Measurements from ENCODE around the gene NDFIP1. TPM values are rescaled to one million over a fixed set of nuclear protein-coding genes. Genes with fewer than 3 reads are reported as not detected.
"Not testable (repeated sequence)": the region's sequence is repeated elsewhere in the genome, so short reads cannot be mapped to it uniquely, and the experiment has no call there.

The NDFIP1 gene
- total RNA-seq, 2 experiments from 2014 or later = 57.1 to 59.3 TPM

DNA sequence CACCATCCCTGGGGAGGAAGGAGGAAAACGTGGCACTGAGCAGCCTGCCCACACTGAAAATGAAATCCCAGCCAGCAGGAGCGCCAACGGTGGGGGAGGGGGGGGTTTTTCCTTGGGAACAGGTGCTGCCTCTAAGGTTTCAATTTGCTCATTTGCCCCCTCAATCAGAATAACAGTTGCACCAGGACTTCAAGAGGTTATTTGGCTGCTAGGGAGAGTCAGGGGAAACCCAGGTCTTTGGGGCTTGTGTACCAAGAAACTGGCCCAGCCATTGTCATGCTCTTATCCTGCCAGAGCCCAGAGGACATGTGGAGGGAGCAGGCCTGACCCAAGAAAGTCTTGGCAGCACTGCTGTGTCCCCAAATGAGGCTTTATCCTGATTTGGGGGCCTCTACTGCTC is 66.5 kb downstream of the NDFIP1 start:
- H3K27me3 Mint-ChIP-seq = no peaks in the 10 kb centered on the region
- no peak for DNase-seq
- H3K9me3 Mint-ChIP-seq = no peaks in the 10 kb centered on the region
- H3K36me3 Mint-ChIP-seq (ENCODE audit: low read depth) = no peaks in the 10 kb centered on the region
- CTCF ChIA-PET = no interaction called here
- POLR2A ChIA-PET = no interaction called here
- no peak overlapping the region for H3K27ac Mint-ChIP-seq
- no peaks in the 10 kb centered on the region for H3K4me1 Mint-ChIP-seq
- H3K4me3 Mint-ChIP-seq = no peak overlapping the region

DNA sequence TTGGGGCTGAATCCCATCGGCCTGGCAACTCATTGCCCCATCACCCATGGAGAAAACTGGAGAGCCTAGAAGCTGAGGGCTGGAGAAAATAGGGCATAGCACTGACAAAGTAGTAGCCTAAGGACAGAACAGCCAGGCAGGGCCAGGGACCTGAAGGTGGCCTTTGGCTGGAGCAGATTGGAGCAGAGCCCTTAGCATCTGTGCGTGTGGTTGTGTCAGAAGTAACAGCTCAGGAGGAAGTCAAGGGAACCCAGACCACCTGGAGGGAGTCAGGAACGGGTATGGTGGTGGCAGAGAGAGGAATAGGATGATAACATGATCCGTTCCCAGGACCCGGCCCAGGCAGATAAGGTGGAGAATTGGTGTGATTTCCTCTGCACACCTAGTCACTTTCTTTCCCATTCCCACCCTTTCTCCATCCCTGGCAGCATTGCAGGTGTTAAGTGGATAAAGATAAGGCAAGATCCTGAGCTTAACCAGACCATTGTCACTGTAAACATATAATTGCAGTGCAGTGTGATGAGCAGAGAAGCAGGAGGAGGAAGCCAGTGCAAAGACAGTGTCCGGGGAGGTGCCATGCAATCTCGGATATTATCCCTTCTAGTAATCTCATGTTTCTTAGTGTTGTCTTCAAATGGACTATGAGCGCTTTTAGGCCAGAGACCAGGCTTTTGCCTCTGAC is 67.0 kb downstream of the NDFIP1 start:
- POLR2A ChIA-PET = no interaction called here
- H3K9me3 Mint-ChIP-seq = no peaks in the 10 kb centered on the region
- DNase-seq = no peak
- H3K27me3 Mint-ChIP-seq = no peaks in the 10 kb centered on the region
- CTCF ChIA-PET = no interaction called here
- H3K4me3 Mint-ChIP-seq = no peak overlapping the region
- no peaks in the 10 kb centered on the region for H3K4me1 Mint-ChIP-seq
- no peaks in the 10 kb centered on the region for H3K36me3 Mint-ChIP-seq (ENCODE audit: low read depth)
- no peak overlapping the region for H3K27ac Mint-ChIP-seq

- Mint-ChIP-seq H3K36me3 (ENCODE audit: low read depth) (no peaks in the 10 kb centered on the region), H3K27ac (no peak overlapping the region), H3K9me3 (no peaks in the 10 kb centered on the region), H3K27me3 (no peaks in the 10 kb centered on the region), H3K4me3 (no peak overlapping the region), H3K4me1 (no peaks in the 10 kb centered on the region)
- ChIA-PET CTCF (no interaction called here), POLR2A (no interaction called here)
- no peak for DNase-seq
Observed at GRCh38 chr5:142176255-142176654, 67.7 kb downstream of the NDFIP1 start.

GRCh38 chr5:142178651-142179050 is 70.1 kb downstream of the NDFIP1 start:
- no peaks in the 10 kb centered on the region for H3K36me3 Mint-ChIP-seq (ENCODE audit: low read depth)
- H3K27ac Mint-ChIP-seq = no peak overlapping the region
- no peaks in the 10 kb centered on the region for H3K4me1 Mint-ChIP-seq
- CTCF ChIA-PET = no interaction called here
- no peaks in the 10 kb centered on the region for H3K9me3 Mint-ChIP-seq
- no peak for DNase-seq
- no peak overlapping the region for H3K4me3 Mint-ChIP-seq
- POLR2A ChIA-PET = interaction anchor here (0.6 kb wide), 1 partner anchor 205 kb away, joined by 3 read pairs; no protein-coding TSS in a partner anchor
- peaks cover 2% of the 10 kb centered on the region for H3K27me3 Mint-ChIP-seq

GRCh38 chr5:142179776-142180387 is 71.3 kb downstream of the NDFIP1 start:
- Mint-ChIP-seq H3K4me3 (no peak overlapping the region), H3K36me3 (ENCODE audit: low read depth) (no peaks in the 10 kb centered on the region), H3K9me3 (no peaks in the 10 kb centered on the region), H3K27ac (no peak overlapping the region), H3K4me1 (no peaks in the 10 kb centered on the region), H3K27me3 (peaks cover 2% of the 10 kb centered on the region)
- no peak for DNase-seq
- ChIA-PET CTCF (no interaction called here), POLR2A (no interaction called here)

DNA sequence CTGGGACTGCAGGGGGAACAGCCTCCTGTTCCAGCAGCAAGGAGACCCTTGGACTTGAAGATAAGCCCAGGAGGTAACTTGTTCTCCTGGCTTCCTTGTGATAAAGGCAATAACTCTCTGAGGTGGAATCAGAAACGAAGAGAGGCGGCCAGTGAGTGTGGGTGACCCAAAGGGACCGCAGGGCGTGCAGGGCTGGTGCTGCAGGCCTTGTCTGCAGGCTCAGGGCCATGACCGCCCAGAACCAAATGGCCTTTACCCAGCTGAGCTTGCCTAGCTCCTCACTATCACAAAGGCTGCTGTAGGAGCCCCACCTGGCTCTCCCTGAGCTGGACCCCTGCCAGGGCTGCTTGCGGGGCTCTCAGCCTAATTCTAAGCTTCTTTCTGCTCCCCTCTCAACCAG is 72.5 kb downstream of the NDFIP1 start:
- no peaks in the 10 kb centered on the region for H3K9me3 Mint-ChIP-seq
- ChIA-PET CTCF (no interaction called here), POLR2A (no interaction called here)
- no peaks in the 10 kb centered on the region for H3K36me3 Mint-ChIP-seq (ENCODE audit: low read depth)
- no peak for DNase-seq
- no peak overlapping the region for H3K27ac Mint-ChIP-seq
- H3K4me3 Mint-ChIP-seq = no peak overlapping the region
- no peaks in the 10 kb centered on the region for H3K4me1 Mint-ChIP-seq
- H3K27me3 Mint-ChIP-seq = peaks cover 2% of the 10 kb centered on the region

DNA sequence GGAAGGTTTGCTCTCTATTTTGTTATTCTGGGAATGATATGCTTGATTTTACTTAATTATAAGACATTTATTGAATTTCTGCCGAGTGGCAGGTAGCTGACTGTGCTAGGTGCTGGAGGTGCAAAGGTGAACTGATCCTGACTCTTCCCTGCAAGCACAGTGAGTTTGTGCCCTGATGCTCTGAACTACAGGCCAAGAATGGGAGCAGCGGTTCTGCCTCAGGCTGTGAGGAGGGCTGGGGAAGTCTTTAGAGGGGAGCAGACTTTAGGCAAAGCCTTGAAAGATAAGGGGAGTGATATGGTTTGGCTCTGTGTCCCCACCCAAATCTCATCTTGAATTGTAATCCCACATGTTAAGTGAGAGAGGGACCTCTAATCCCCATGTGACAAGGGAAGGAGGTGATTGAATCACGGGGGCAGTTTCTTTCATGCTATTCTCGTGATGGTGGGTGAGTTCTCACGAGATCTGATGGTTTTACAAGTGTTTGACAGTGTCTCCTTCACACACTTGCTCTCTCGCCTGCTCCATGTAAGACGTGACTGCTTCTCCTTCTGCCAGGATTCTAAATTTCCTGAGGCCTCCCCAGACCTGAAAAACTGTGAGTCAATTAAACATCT is 73.1 kb downstream of the NDFIP1 start:
- CTCF ChIA-PET = no interaction called here
- no peak overlapping the region for H3K27ac Mint-ChIP-seq

DNA sequence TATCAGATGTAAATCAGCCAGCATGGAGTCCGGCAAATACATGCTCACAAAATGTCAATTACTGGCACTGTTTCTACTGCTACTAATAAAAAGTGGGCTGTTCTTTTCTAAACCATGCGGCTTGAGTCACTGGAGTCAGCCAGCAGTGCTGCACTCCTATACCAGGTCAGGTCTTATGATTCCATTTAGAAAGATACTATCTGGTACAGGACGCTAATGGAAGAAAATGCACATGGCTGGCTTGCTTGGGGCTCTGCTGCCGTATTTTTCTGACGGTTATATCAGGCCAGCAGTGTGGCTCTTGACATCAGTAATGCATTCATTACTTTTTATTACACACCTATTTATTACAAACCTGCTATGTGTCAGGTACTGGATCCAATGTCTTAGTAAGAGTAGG is 74.3 kb downstream of the NDFIP1 start:
- no peak for DNase-seq
- no peaks in the 10 kb centered on the region for H3K4me1 Mint-ChIP-seq
- H3K4me3 Mint-ChIP-seq = no peak overlapping the region
- H3K9me3 Mint-ChIP-seq = no peaks in the 10 kb centered on the region
- H3K36me3 Mint-ChIP-seq (ENCODE audit: low read depth) = no peaks in the 10 kb centered on the region
- peaks cover 2% of the 10 kb centered on the region for H3K27me3 Mint-ChIP-seq
- no peak overlapping the region for H3K27ac Mint-ChIP-seq
- POLR2A ChIA-PET = no interaction called here
- CTCF ChIA-PET = no interaction called here

More for the DNA sequence above, 73.1 kb downstream of the NDFIP1 start:
- no peak overlapping the region for H3K4me3 Mint-ChIP-seq
- POLR2A ChIA-PET = no interaction called here
- no peaks in the 10 kb centered on the region for H3K4me1 Mint-ChIP-seq
- H3K9me3 Mint-ChIP-seq = no peaks in the 10 kb centered on the region
- DNase-seq = no peak
- H3K27me3 Mint-ChIP-seq = peaks cover 2% of the 10 kb centered on the region
- H3K36me3 Mint-ChIP-seq (ENCODE audit: low read depth) = no peaks in the 10 kb centered on the region

- Mint-ChIP-seq H3K27ac (no peak overlapping the region), H3K9me3 (no peaks in the 10 kb centered on the region), H3K4me3 (no peak overlapping the region), H3K4me1 (no peaks in the 10 kb centered on the region), H3K36me3 (ENCODE audit: low read depth) (no peaks in the 10 kb centered on the region), H3K27me3 (peaks cover 2% of the 10 kb centered on the region)
- ChIA-PET POLR2A (no interaction called here), CTCF (no interaction called here)
- DNase-seq = no peak
Observed at GRCh38 chr5:142183561-142183960, 75.0 kb downstream of the NDFIP1 start.

GRCh38 chr5:142184988-142185387 is 76.4 kb downstream of the NDFIP1 start:
- no peaks in the 10 kb centered on the region for H3K4me1 Mint-ChIP-seq
- H3K9me3 Mint-ChIP-seq = no peaks in the 10 kb centered on the region
- no peaks in the 10 kb centered on the region for H3K36me3 Mint-ChIP-seq (ENCODE audit: low read depth)
- no peak overlapping the region for H3K4me3 Mint-ChIP-seq
- no peak overlapping the region for H3K27ac Mint-ChIP-seq
- peaks cover 2% of the 10 kb centered on the region for H3K27me3 Mint-ChIP-seq
- POLR2A ChIA-PET = no interaction called here
- CTCF ChIA-PET = no interaction called here
- DNase-seq = no peak

DNA sequence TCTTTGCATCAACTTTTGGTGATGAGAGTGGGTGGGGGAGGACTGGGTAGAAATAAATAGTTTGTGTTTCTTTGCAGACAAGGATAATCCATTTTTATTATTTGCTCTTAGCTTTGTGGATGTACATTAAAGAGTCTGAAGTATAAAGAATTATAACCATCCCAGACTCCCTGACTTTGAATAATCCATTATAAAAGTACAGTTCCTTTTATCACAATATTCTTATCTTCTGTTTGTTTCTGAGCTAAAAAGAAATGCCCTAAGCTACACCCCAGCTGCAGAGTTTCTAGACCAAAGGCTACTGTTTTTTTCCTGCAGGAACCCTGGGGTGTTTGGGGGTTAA is 77.9 kb downstream of the NDFIP1 start:
- no peaks in the 10 kb centered on the region for H3K36me3 Mint-ChIP-seq (ENCODE audit: low read depth)
- H3K27me3 Mint-ChIP-seq = peaks cover 2% of the 10 kb centered on the region
- no peak overlapping the region for H3K4me3 Mint-ChIP-seq
- no peaks in the 10 kb centered on the region for H3K4me1 Mint-ChIP-seq
- ChIA-PET CTCF (interaction anchor here (0.6 kb wide), 1 partner anchor 671 kb away, joined by 3 read pairs; no protein-coding TSS in a partner anchor), POLR2A (no interaction called here)
- no peaks in the 10 kb centered on the region for H3K9me3 Mint-ChIP-seq
- DNase-seq = no peak
- no peak overlapping the region for H3K27ac Mint-ChIP-seq

DNA sequence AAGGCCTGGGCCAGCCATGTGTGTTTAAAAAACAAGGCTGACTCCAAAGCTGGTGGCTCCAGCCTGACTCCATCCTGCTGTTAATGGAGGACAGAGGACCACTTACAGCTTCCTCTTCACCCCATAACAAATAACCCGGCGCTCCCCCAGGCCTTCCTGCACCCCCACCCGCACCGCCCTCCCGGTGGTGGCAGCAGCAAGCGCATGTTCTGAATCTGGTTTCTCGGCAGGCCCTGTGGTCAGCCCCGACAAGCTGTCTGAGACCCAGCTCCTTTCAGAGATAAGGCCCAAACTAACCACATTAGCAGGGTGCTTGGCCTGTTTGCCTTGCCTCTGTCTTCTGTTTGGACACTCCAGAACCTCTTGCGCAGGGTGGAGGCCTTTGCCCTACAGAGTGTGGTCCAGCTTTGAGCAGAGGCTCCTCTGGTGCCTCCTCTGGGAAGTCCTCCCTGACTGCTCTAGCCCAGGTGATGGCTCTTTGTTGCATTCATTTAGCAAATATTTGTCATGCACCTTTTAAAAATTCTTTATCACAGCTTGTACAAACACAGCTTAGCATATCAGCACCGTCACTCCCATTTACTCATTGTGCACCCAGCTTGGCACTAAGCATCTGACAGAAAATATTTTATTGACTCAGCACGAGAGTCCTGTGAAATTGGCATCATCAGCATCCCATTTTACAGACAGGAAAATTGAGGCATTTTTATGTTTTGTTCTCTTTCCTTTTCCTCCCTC is 78.4 kb downstream of the NDFIP1 start:
- Mint-ChIP-seq H3K9me3 (no peaks in the 10 kb centered on the region), H3K27ac (no peak overlapping the region), H3K27me3 (peaks cover 2% of the 10 kb centered on the region), H3K4me3 (no peak overlapping the region), H3K4me1 (no peaks in the 10 kb centered on the region), H3K36me3 (ENCODE audit: low read depth) (no peaks in the 10 kb centered on the region)
- ChIA-PET POLR2A (no interaction called here), CTCF (interaction anchor here (0.6 to 0.7 kb wide), 2 partner anchors 20 to 671 kb away, joined by 3 read pairs; no protein-coding TSS in a partner anchor)
- no peak for DNase-seq

GRCh38 chr5:142188691-142189090 is 80.1 kb downstream of the NDFIP1 start:
- CTCF ChIA-PET; H3K4me3 Mint-ChIP-seq; POLR2A ChIA-PET; H3K9me3 Mint-ChIP-seq; H3K4me1 Mint-ChIP-seq; H3K36me3 Mint-ChIP-seq (ENCODE audit: low read depth); DNase-seq; H3K27ac Mint-ChIP-seq; H3K27me3 Mint-ChIP-seq: not testable (repeated sequence)
